Colonic mucosa (tissue), 4 donors: Measurements from ENCODE around the gene PRKCE. TPM values are rescaled to one million over a fixed set of nuclear protein-coding genes. Genes with fewer than 3 reads are reported as not detected.

Experiments used
- DNase-seq: peaks from one replicate; pipeline ENCODE4 v3.0.0-alpha.2; 2020
- H3K27ac ChIP-seq: fragments of 200-600 bp; one replicate; pipeline ENCODE4 v1.8.0; 2021
- H3K27me3 ChIP-seq: fragments of 200-600 bp; one replicate; pipeline ENCODE4 v1.8.0; 2021
- H3K36me3 ChIP-seq: fragments of 200-600 bp; one replicate; pipeline ENCODE4 v1.8.0; 2021
- H3K4me1 ChIP-seq: fragments of 200-600 bp; one replicate; pipeline ENCODE4 v1.8.0; 2021; ENCODE audit warnings: mild to moderate bottlenecking
- H3K4me3 ChIP-seq: fragments of 200-600 bp; one replicate; pipeline ENCODE4 v1.8.0; 2021
- H3K9ac ChIP-seq, 2 donors: one replicate each; pipeline ENCODE4 v1.7.0; 2013; ENCODE audit warnings: control low read depth in 2 of 2, low read depth in 2 of 2, low read length in 2 of 2
- H3K9me3 ChIP-seq: fragments of 200-600 bp; one replicate; pipeline ENCODE4 v1.8.0; 2021
- intact Hi-C: fragments of 100-400 bp; cut with DNase I; formaldehyde crosslinking; loops from one replicate; pipeline ENCODE4 v1.14.1; 2022
- total RNA-seq, 2 donors: library from RNA; stranded (reverse); fragmentation: NEBNext Ultra II Directional in 1 of 2; extraction: Animal tissue kit (Norgen Biotek cat#: 25700) in 1 of 2; gene quantifications; one replicate each; pipeline ENCODE4 v1.2.1, GENCODE V29; 2021
- TF ChIP-seq, protein P1 (sequence below): fragments of 200-600 bp; IDR thresholded peaks from one replicate; pipeline ENCODE4 v1.8.0; 2022; ENCODE audit warnings: antibody characterized with exemption, mild to moderate bottlenecking
- donor health status: healthy.
- donor health status: DM: no; HTN: no; CAD: no.
- donor health status: DM: no; HTN: no; CAD: no.

Gene PRKCE
- total RNA-seq, 2 donors from 2014 or later = 17.5 to 25.8 TPM

GRCh38 chr2:45699032-45699658, 47.7 kb downstream of the PRKCE start:
- Histone ChIP-seq H3K27ac (no peak overlapping the region), H3K4me3 (no peak overlapping the region), H3K9me3 (no peaks in the 10 kb centered on the region), H3K4me1 (no peaks in the 10 kb centered on the region), H3K36me3 (no peaks in the 10 kb centered on the region), H3K9ac (no peak overlapping the region), H3K27me3 (no peaks in the 10 kb centered on the region)
- no peak for DNase-seq
- TF ChIP-seq, protein P1, sequence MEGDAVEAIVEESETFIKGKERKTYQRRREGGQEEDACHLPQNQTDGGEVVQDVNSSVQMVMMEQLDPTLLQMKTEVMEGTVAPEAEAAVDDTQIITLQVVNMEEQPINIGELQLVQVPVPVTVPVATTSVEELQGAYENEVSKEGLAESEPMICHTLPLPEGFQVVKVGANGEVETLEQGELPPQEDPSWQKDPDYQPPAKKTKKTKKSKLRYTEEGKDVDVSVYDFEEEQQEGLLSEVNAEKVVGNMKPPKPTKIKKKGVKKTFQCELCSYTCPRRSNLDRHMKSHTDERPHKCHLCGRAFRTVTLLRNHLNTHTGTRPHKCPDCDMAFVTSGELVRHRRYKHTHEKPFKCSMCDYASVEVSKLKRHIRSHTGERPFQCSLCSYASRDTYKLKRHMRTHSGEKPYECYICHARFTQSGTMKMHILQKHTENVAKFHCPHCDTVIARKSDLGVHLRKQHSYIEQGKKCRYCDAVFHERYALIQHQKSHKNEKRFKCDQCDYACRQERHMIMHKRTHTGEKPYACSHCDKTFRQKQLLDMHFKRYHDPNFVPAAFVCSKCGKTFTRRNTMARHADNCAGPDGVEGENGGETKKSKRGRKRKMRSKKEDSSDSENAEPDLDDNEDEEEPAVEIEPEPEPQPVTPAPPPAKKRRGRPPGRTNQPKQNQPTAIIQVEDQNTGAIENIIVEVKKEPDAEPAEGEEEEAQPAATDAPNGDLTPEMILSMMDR = no peak
- intact Hi-C loops = no loop called here

DNA sequence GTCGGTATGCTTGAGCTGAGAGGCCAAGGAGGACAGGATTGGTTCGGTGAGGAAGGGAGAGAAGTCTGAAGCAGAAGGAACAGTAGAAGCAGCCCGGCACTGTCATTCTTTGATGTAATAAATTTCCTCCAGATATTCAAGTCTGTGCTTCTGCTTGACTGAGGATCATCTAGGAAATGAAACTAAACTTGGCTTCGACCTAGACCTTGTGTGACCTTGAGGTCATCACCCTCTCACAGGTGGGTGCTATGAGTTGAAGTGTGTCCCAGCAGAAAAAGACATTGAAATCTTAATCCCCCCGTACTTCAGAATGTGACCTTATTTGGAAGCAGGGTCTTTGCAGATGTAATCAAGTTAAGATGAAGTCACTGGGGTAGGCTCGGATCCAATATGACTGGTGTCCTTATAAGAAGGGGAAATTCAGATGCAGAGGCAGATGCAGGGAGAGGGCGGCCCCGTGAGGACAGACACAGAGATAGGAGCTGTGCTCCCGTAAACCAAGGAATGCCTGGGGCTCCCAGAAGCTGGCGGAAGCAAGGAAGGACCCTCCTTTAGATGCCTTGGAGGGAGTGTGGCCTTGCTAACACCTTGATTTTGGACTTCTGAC, 49.0 kb downstream of the PRKCE start:
- no peak for DNase-seq
- Histone ChIP-seq H3K9me3 (no peaks in the 10 kb centered on the region), H3K9ac (no peak overlapping the region), H3K4me3 (no peak overlapping the region), H3K27me3 (no peaks in the 10 kb centered on the region), H3K27ac (no peak overlapping the region), H3K4me1 (no peaks in the 10 kb centered on the region), H3K36me3 (no peaks in the 10 kb centered on the region)
- intact Hi-C loops = loop anchor here (10.0 kb wide), 1 partner anchor 46 kb away; the partner anchor contains the start of gene PRKCE
- TF ChIP-seq, protein P1 = no peak

DNA sequence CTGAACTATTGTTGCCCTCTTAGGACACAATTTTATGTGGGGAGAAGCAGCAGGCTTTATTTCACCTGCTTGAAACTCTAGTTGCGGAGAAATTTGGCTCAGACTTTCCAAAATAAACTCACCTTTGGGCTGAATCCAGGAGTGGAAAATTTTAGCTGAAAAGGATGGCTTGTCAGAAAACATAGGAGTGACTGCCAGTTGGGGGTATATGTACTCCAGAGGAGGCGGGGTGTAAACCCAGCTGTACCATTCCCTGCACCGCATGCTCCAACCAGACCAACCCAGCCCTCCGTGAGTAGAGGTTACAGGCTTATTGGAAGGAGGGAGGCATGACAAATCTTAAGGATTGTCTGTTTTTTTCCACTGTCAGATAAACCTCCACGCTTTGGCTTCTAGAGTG, 53.8 kb downstream of the PRKCE start:
- intact Hi-C loops = loop anchor here (10.0 kb wide), 1 partner anchor 50 kb away; the partner anchor contains the start of gene PRKCE
- TF ChIP-seq, protein P1 = no peak
- no peak overlapping the region for H3K4me3 ChIP-seq
- no peak overlapping the region for H3K9ac ChIP-seq
- H3K27ac ChIP-seq = no peak overlapping the region
- H3K27me3 ChIP-seq = no peaks in the 10 kb centered on the region
- H3K9me3 ChIP-seq = no peaks in the 10 kb centered on the region
- no peak for DNase-seq
- no peaks in the 10 kb centered on the region for H3K4me1 ChIP-seq
- H3K36me3 ChIP-seq = no peaks in the 10 kb centered on the region

- intact Hi-C loops = loop anchor here (10.0 kb wide), 1 partner anchor 51 kb away; the partner anchor contains the start of gene PRKCE
These were observed 54.6 kb downstream of the PRKCE start for GRCh38 chr2:45706033-45706432.

DNA sequence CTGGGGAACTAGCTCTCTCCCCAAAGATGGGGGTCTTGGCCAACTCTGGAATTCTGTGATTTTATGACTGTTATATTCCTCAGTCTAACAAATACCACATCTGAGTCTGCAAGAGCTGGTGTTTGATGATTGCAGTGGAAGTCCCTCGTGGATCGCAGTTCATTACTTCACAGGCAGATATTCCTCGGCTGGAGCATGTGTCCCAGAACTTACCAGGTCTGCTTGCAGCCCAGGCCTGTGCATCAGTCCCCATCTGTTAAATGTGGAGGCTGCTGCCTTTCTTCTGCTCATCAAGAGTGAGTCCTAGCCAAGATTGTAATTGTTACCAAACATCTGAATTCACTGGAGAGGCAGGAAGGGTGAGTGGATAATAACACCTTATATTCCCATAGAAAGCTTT, 55.5 kb downstream of the PRKCE start:
- TF ChIP-seq, protein P1 = no peak

More at GRCh38 chr2:45706033-45706432, 54.6 kb downstream of the PRKCE start:
- no peak overlapping the region for H3K4me3 ChIP-seq
- H3K27ac ChIP-seq = no peak overlapping the region
- TF ChIP-seq, protein P1 = no peak
- no peaks in the 10 kb centered on the region for H3K36me3 ChIP-seq
- H3K27me3 ChIP-seq = no peaks in the 10 kb centered on the region
- H3K4me1 ChIP-seq = no peaks in the 10 kb centered on the region
- no peaks in the 10 kb centered on the region for H3K9me3 ChIP-seq
- DNase-seq = no peak
- H3K9ac ChIP-seq = no peak overlapping the region

More for the DNA sequence above, 55.5 kb downstream of the PRKCE start:
- Histone ChIP-seq H3K36me3 (no peaks in the 10 kb centered on the region), H3K27me3 (no peaks in the 10 kb centered on the region), H3K4me1 (no peaks in the 10 kb centered on the region), H3K9me3 (no peaks in the 10 kb centered on the region), H3K9ac (no peak overlapping the region), H3K4me3 (no peak overlapping the region), H3K27ac (no peak overlapping the region)
- intact Hi-C loops = loop anchor here (10.0 kb wide), 1 partner anchor 52 kb away; the partner anchor contains the start of gene PRKCE
- DNase-seq = no peak
